NCI-H69 (cell line): ENCODE results near the gene SLC16A4.

Experiments used
- DNase-seq: peaks from one replicate; lab custom pipeline; 2025; lab: John Stamatoyannopoulos, UW

Gene SLC16A4

DNA sequence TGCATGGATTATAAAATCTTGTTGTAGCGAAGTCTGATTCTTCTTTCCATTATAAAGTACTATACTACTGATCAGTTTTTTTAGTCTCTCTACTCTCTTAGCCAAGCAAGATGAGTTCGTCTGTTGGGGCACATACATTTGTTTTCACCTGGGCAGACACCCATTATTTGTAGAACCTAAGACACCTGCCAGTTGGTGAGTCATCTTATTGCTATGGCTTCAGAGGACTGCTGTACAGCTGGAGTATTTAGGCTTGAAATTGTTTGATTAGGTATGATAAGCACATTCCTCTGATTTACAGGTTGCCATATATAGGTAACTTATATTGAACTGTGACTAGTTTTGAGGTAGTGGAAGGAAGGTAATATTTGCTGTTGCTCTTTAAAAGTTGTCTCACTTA is 34.4 kb downstream of the SLC16A4 start:
- peak; percentile 44 for DNase-seq

DNA sequence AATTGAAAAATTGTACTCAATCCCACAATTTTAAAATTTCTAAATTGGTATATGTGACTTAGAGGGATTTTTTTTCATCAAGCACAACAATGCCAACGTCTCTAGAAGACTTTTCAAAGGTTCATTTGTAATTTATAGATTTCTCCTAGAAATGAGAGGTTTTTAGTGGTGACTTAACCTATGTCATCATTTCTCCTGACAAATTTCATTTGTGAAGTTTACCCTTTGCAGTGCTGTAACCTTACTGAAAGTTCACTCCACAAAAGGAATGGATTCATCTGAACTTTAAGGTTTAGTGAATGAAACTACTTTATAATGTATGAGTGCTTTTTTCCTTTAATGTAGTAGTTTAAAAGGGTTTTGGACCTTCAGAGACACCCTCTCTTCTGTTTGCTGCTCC is 35.5 kb downstream of the SLC16A4 start:
- DNase-seq = no peak

DNA sequence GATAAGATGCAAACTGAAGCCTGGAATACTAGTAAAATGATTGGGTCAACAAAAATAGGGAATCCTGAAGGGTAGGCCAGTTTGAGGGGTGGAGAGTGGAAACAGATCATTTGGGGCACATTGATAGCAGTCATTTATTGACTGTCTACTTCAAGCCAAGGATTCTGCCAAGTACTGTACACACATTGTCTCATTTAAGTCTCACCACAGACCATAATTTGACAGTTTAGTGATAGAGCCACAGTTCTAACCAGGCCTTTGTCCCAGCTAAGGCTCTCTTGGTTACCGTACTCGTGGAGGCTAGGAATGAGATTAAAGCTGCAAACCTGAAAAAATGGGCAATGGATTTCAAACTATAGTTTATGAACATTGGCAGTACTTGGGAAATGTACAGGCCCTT is 40.5 kb downstream of the SLC16A4 start:
- no peak for DNase-seq

DNA sequence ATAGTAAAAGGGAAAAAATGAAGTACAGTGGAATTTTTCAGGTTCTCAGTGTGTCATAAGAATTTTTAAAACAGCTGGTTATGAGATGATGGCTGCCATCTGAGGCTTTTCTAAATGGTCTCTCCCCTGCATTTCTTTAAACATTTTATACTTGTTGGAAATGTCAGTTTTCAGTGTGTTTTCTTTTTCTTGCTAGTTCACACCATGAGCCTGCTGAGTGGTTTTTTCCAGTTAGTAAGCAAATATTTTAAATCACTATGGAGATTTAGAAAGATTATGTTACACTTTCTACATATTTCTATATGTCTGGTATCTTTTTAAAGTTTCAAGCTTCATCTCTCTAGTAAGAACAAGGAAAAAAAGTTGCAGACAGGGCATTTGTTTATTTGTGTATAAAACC is 42.1 kb downstream of the SLC16A4 start:
- DNase-seq = no peak

DNA sequence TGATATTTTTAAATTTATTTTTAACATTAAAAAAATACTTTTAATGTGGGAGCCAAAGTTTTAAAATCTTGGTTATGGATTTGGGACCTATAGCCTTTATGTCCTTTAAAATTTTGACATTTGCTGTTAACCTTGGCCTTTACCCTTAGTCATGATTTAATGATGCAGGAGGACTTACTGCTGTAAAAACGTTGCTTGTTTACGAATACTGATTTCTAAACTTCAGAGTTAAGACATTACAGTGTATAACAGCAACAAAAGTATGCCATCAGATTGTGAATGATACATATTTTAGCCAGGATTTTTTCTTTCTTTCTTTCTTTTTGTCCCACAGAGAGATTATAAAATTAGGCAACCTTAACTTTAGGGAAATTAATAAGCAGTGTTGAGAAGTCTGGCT is 42.8 kb downstream of the SLC16A4 start:
- DNase-seq = no peak

DNA sequence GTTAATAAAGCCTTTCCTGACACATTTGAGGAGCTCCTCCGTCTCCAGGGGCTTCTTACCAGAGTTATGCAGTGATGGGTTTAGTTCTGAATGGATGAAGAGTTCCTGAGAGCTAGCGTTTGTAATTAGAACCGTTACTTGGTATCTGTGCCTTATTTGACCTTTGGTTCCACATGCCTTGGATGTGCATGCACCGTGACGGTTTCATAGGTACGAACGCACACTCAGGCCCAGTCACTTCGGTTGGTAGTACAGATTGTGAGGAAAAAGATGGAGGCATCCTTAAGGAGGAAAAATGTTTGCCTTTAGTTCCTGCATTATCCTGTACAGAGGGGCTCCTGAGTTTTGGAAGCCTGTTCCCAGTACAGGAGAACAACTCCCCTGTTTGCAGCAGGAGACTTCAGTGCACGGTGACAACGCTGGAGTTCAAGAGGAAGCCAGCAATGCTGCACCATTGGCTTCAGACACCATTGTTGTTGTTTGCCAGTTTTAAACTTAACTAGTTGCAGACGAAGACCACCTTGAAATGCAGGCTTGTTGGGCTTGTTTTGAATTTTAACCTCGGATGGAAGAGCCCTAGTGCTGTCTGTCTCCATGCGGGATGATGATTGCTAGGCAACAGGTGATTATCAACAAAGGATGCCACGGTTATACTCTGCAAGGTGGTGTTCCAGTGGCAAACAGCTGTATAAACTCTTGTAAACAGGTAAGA is 43.5 kb downstream of the SLC16A4 start:
- no peak for DNase-seq

GRCh38 chr1:110346690-110347089 is 44.1 kb downstream of the SLC16A4 start:
- DNase-seq = no peak

DNA sequence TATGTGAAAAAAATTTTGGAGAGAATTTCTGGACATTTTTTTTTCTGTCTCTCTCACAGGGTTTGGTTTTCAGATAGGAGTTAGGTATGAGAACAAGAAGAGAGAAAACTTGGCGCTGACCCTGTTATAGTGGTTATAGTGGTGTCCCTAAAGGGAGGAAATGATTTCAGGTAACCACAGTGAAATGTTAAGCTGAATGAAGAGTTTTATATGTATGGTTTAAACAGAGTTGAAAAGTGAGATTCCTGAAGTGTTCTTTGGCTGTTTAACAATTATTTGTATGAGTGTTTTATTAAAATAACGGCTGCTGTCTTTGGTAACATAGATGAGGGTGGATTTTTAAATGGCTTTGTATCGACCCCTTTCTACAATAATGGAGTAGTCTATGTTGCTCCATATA is 45.3 kb downstream of the SLC16A4 start:
- DNase-seq = no peak

- no peak for DNase-seq
These were observed 46.7 kb downstream of the SLC16A4 start for GRCh38 chr1:110344152-110344551.

DNA sequence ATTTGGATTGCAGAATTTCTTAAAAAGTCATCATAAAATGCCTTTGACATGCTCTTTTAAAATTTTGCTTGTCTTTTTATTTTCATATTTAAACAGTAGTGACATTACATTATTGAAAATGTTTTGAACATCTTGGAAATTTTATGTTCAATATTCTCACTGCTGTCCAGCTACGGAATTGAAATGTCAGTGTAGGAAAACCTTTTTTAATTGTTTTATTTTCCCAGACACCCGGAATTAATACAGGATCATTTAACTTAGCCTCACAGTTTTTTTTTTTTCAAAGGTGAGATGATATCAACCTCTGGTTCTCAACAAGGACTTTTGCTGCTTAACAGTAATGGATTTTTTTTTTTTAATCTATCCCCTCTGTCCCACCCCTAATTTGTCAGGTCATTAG is 47.6 kb downstream of the SLC16A4 start:
- no peak for DNase-seq

- no peak for DNase-seq
These were observed 48.9 kb downstream of the SLC16A4 start for GRCh38 chr1:110341872-110342331.

GRCh38 chr1:110341146-110341871 is 49.5 kb downstream of the SLC16A4 start:
- DNase-seq = no peak

DNA sequence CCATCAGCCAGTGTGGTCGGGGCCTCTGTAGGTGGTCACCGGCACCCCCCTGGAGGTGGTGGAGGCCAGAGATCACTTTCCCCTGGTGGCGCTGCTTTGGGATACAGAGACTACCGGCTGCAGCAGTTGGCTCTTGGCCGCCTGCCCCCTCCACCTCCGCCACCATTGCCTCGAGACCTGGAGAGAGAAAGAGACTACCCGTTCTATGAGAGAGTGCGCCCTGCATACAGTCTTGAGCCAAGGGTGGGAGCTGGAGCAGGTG is 50.7 kb downstream of the SLC16A4 start:
- DNase-seq = no peak

DNA sequence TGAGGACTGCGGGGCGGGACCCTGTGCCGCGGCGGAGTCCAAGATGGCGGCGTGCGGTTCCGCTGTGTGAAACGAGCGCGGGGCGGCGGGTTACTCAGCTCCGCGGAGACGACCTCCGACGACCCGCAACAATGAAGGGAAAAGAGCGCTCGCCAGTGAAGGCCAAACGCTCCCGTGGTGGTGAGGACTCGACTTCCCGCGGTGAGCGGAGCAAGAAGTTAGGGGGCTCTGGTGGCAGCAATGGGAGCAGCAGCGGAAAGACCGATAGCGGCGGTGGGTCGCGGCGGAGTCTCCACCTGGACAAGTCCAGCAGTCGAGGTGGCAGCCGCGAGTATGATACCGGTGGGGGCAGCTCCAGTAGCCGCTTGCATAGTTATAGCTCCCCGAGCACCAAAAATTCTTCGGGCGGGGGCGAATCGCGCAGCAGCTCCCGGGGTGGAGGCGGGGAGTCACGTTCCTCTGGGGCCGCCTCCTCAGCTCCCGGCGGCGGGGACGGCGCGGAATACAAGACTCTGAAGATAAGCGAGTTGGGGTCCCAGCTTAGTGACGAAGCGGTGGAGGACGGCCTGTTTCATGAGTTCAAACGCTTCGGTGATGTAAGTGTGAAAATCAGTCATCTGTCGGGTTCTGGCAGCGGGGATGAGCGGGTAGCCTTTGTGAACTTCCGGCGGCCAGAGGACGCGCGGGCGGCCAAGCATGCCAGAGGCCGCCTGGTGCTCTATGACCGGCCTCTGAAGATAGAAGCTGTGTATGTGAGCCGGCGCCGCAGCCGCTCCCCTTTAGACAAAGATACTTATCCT is 51.2 kb downstream of the SLC16A4 start:
- DNase-seq = peak; percentile 50

DNA sequence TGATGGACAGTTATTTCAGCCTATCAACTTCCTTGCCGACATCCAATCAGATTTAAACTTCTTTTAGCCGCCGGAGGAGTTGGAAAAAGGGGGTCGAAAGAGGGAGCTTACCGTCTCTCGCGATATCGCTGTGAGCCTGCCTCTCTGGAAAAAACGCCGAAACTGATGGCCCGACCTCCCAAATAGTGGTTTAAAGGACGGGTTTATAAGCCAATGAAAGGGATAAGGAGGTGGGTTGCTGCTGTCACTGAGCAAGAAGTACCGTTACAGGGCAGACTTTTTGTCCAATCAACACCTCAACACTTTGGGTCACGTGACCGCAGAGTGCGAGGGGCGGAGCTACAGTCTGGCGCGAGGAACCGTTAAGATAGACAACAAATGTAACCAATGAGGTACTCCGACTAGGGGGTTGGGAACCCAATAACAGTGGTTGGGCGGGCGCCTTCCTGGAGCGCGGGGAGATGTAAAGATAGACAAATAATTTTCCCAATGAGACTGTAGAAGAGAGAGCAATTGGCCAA is 51.9 kb downstream of the SLC16A4 start, which contains the start of gene RBM15:
Gene RBM15 (plus strand): TSS at position 492 of the 521 bp plus-strand sequence. CDS start 29 bp downstream, at position 521.
- peak; percentile 99 for DNase-seq

DNA sequence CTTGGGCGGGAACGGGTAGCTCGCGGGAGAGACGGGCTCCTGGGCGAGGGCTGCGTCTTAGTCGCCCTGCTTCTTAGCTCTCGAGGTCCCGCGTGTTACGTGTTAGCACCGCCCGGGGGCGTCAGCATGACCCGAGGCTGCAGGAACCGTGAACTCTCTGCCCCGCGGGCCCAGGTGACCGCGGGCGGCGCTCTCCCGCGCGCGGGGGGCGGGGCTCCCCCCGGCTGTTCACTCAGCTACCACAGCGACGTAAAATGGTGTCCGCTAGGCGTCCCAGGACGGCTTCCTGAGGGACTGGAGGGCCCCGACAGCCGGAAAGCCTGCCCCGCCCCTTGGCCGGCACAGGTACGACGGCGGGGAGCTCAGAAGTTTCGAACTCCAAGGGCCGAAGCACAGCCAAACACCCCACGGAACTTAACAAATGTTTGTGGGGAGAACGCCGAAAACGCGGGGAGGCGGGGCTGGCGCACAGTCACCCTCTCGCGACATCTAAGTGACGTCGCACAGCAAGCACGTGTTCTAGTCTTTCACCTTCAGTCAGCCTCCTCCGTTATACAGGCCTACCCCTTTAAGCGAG is 52.4 kb downstream of the SLC16A4 start:
- peak; percentile 93 for DNase-seq

- peak; percentile 64 for DNase-seq
These were observed 53.0 kb downstream of the SLC16A4 start for GRCh38 chr1:110337704-110338308.

GRCh38 chr1:110336300-110337039 is 54.4 kb downstream of the SLC16A4 start:
- DNase-seq = peak; percentile 12

DNA sequence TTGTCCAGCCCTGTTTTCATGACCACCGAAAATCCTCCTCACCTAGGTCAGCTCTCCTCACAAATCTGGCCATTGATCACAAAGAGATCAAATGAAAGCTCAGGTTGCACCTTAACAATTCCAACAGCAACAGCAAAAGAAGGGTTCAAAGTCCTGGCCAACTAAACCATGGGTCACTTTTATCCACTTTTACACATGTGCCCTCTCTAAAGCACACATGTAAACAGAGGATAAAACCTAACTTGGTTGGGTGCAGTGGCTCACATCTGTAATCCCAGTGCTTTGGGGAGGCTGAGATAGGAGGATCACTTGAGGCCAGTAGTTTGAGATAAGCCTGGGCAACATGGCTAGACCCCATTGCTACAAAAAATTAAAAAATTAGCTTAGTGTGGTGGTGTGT is 55.6 kb downstream of the SLC16A4 start:
- no peak for DNase-seq

GRCh38 chr1:110328700-110329099 is 62.1 kb downstream of the SLC16A4 start:
- no peak for DNase-seq

DNA sequence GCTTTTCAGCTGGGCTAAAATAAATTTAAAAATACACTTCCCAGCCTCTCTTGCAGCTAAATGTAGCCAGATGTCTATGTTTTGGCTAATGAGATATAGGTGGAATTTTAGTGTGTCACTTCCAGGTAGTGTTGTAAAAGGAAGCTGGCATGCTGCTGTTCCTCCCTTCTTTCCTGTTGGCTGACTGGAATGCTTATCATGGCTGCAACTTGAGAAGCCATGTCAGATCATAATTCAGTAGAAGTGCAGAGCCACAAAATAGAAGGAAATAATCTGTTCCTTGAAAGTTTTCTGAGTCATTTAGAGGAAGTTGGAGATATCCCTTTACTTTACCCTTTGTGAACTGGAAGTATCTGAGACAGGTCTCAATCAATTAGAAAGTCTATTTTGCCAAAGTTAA is 62.6 kb downstream of the SLC16A4 start:
- DNase-seq = no peak
